Natural killer cell treated with Interleukin-12 subunit alpha and Interleukin-12 subunit beta and Interleukin-15 and Interleukin-18, amount 100 ng/mL, for 72 hours (primary cell): ENCODE measurements around the gene MAF. TPM values are rescaled to one million over a fixed set of nuclear protein-coding genes. Genes with fewer than 3 reads are reported as not detected.
A peak's percentile ranks its signal among the peaks of the same experiment; 100 is the strongest.

Source experiments
- ATAC-seq, 2 donors: fragments of 150-1000 bp; cut with Tn5 transposase in 1 of 2; sonication (Bioruptor Pico), chemical (Tn5 transposase) in 1 of 2; 2 replicates each; pipeline ENCODE4 v1.10.0; 2021
- DNase-seq: peaks from one replicate; pipeline ENCODE4 v3.0.0; 2022; ENCODE audit warnings: low spot score
- H3K27ac Mint-ChIP-seq, 2 donors: 1 replicate in 1 of 2; 2 replicates in 1 of 2; pipeline ENCODE4 v1.8.0; 2022; ENCODE audit warnings: mixed read lengths in 2 of 2, mild to moderate bottlenecking in 1 of 2, moderate library complexity in 1 of 2
- H3K27me3 Mint-ChIP-seq, 2 donors: 1 replicate in 1 of 2; 2 replicates in 1 of 2; pipeline ENCODE4 v1.8.0; 2022; ENCODE audit warnings: mixed read lengths in 2 of 2
- H3K36me3 Mint-ChIP-seq: one replicate; pipeline ENCODE4 v1.8.0; 2022; ENCODE audit warnings: mixed read lengths
- H3K4me1 Mint-ChIP-seq, 2 donors: 1 replicate in 1 of 2; 2 replicates in 1 of 2; pipeline ENCODE4 v1.8.0; 2022; ENCODE audit warnings: low read depth in 2 of 2, mixed read lengths in 2 of 2, mild to moderate bottlenecking in 1 of 2
- H3K4me3 Mint-ChIP-seq: one replicate; pipeline ENCODE4 v1.8.0; 2022; ENCODE audit warnings: mixed read lengths
- H3K9me3 Mint-ChIP-seq: 2 replicates; pipeline ENCODE4 v1.8.0; 2022; ENCODE audit warnings: mixed read lengths
- total RNA-seq, 2 donors: library from RNA; stranded (reverse); gene quantifications; one replicate each; pipeline ENCODE4 v1.2.3, GENCODE V29; 2022

MAF gene
- total RNA-seq, 2 donors from 2014 or later, result 5.6 to 41.9 TPM

DNA sequence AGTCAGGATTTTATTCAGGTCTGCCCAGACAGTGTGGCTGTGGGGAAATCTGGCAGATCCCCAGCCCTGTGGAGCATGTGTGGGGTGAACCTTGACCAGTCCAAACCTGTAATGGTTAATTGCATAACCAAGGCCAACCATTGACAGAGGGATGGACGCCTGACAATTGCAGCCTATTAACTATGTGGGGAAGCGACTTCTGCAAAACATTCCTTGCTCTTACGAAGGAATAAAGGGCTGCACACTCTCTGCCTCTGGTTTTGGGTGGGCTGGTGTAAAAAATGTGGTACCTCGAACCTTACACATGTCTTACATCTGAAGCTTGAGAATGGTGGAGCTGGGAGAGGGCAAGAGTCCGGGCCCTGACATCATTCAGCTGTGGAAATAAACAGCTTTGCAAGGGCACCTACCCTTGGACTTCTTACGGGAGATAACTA lies 35.8 kb downstream of the MAF start:
- Mint-ChIP-seq H3K27ac (no peak overlapping the region), H3K9me3 (no peaks in the 10 kb centered on the region), H3K36me3 (no peaks in the 10 kb centered on the region), H3K4me3 (no peak overlapping the region), H3K27me3 (peaks cover 14 to 17% of the 10 kb centered on the region in 2 donors), H3K4me1 (no peaks in the 10 kb centered on the region)
- ATAC-seq (no peak), DNase-seq (no peak)

DNA sequence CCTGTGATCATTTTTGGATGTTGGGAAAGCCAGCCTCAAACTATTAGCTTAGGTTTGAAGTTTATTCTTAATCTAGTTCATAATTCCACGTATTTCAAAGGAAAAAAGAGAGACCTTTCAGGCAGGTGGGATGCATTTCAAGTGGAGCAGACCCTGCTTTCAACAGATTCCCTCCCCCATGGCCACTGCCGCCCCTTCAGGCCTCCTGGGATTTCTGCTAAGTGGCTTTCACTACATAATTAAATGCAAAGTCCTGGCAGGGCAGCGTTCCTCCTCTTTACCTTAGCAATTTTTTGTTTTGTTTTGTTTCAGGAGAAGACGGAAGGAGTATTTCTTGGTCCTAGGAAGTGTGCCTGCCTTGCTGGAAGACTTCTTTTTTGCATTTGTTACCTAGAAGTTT lies 36.6 kb downstream of the MAF start:
- DNase-seq (no peak), ATAC-seq (no peak)
- no peaks in the 10 kb centered on the region for H3K4me1 Mint-ChIP-seq
- no peak overlapping the region for H3K4me3 Mint-ChIP-seq
- no peaks in the 10 kb centered on the region for H3K9me3 Mint-ChIP-seq
- no peaks in the 10 kb centered on the region for H3K36me3 Mint-ChIP-seq
- H3K27ac Mint-ChIP-seq, result no peak overlapping the region
- peaks cover 14 to 17% of the 10 kb centered on the region in 2 donors for H3K27me3 Mint-ChIP-seq

DNA sequence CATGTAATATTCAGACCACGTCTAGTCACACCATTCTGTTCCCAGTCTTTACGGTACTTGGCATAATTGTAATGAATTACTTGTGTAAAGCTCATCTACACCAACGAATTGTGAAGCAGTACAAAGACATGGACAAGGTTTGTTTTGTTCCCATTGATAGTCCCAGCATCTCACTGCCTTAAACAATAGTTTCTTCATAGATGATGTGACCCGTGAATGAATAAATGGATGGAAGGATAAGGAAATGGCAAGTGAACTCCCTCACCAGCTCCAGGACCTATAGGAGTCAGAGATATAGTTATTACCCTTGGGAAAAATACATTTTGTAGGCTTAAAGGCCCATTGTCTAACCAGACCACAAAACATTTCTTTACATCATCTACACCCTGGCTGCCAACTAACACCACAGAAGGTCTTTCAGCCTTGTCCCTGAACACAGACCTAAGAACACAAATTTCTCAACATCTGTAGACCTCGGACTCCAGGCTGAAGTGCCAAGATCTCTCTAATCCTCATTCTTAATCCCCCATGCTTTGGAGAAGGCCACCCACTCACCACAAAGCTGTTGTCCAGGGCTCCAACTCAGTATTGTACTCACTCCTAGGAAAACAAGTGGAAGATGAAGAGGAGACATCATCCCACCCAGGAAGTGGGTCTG lies 38.2 kb downstream of the MAF start:
- ATAC-seq, result no peak
- Mint-ChIP-seq H3K4me1 (no peaks in the 10 kb centered on the region), H3K27ac (no peak overlapping the region)

DNA sequence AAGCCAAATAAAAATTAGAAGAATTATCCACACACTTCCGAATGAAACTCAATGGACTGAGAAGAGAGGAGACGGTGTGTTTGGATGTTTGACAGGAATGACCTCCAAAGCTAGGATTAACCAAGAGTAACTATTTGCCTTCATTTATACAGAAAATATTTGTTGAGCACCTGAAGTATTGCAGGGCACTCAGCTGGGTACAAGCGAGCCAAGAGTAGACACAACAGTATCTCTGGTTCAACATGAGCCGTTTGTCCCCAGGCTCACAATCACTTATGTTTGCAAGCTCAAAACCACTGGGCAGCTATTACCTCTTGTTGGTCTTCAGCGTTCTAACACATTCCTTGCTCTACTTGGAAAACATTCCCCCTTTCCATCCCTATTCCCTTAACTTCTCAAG lies 38.8 kb downstream of the MAF start:
- no peaks in the 10 kb centered on the region for H3K36me3 Mint-ChIP-seq
- DNase-seq, result no peak
- no peaks in the 10 kb centered on the region for H3K9me3 Mint-ChIP-seq
- no peaks in the 10 kb centered on the region for H3K4me1 Mint-ChIP-seq
- peaks cover 21 to 26% of the 10 kb centered on the region in 2 donors for H3K27me3 Mint-ChIP-seq
- ATAC-seq, result no peak
- no peak overlapping the region for H3K4me3 Mint-ChIP-seq
- H3K27ac Mint-ChIP-seq, result no peak overlapping the region

More for the DNA sequence above, 38.2 kb downstream of the MAF start:
- DNase-seq, result no peak
- Mint-ChIP-seq H3K9me3 (no peaks in the 10 kb centered on the region), H3K27me3 (peaks cover 20 to 25% of the 10 kb centered on the region in 2 donors), H3K36me3 (no peaks in the 10 kb centered on the region), H3K4me3 (no peak overlapping the region)

DNA sequence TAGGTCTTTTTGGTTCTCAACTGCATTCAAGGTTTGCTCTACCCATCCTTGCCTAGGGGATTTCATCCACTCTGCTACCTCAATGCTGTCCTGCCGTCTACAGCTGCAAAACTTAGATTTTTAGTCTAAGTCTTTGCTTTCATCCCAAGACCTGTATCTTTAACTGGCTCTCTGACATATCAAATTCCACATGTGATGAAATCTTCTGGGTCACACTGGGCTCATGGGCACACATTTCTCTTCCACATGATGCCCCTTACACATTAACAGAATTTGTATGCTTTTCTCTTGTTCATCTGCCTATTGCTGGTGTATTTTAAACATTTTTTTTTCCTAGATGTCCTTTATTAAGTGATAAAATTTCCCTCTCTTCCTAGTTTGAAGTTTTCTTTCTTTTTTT lies 39.6 kb downstream of the MAF start:
- H3K36me3 Mint-ChIP-seq, result peaks cover 6% of the 10 kb centered on the region

DNA sequence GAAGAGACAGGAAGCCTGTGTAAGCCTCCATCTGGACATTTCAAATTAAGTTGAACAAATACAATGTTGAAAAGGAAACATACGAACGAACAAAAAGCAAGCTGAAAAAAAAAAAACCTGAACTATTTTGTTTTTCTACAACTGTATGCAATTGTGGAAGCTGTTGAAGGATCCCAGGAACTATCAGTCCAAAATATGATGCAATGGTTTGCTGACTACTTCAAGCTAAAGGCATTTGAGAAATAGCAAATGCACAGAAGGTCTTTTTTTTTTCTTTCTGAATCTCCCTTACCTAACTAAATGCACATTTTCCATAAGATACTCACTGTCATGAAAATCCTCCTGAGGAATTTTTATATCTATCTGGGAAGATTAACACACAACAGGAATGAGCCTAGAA lies 40.2 kb downstream of the MAF start:
- Mint-ChIP-seq H3K9me3 (no peaks in the 10 kb centered on the region), H3K4me3 (no peak overlapping the region), H3K27me3 (peaks cover 25 to 30% of the 10 kb centered on the region in 2 donors), H3K4me1 (no peaks in the 10 kb centered on the region), H3K27ac (no peak overlapping the region), H3K36me3 (peaks cover 6% of the 10 kb centered on the region)
- no peak for ATAC-seq
- no peak for DNase-seq

More for the DNA sequence above, 39.6 kb downstream of the MAF start:
- DNase-seq (no peak), ATAC-seq (no peak)
- peaks cover 25 to 26% of the 10 kb centered on the region in 2 donors for H3K27me3 Mint-ChIP-seq
- no peaks in the 10 kb centered on the region for H3K4me1 Mint-ChIP-seq
- no peak overlapping the region for H3K27ac Mint-ChIP-seq
- H3K9me3 Mint-ChIP-seq, result no peaks in the 10 kb centered on the region
- H3K4me3 Mint-ChIP-seq, result no peak overlapping the region

DNA sequence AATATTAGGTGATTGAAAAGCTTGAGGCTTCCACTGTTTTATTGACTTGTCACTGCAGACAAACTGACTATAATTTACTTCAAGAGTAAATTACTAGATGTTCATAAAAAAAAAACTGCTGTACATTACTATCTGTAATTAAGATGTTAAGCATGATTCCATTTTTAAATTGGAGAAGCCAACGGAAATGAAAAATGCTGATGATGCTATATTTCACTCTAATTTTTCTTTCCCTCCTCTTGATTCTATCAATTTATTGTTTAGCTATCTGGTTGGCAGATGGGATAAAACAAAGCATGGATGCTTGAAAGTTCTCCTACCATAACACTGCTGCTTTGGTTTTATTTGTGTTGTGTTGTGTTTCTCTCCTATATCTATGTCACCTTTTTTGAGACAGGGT lies 41.0 kb downstream of the MAF start:
- ATAC-seq (no peak), DNase-seq (no peak)
- no peak overlapping the region for H3K4me3 Mint-ChIP-seq
- peaks cover 6% of the 10 kb centered on the region for H3K36me3 Mint-ChIP-seq
- peaks cover 25 to 36% of the 10 kb centered on the region in 2 donors for H3K27me3 Mint-ChIP-seq
- no peak overlapping the region for H3K27ac Mint-ChIP-seq
- H3K9me3 Mint-ChIP-seq, result no peaks in the 10 kb centered on the region
- H3K4me1 Mint-ChIP-seq, result no peaks in the 10 kb centered on the region

DNA sequence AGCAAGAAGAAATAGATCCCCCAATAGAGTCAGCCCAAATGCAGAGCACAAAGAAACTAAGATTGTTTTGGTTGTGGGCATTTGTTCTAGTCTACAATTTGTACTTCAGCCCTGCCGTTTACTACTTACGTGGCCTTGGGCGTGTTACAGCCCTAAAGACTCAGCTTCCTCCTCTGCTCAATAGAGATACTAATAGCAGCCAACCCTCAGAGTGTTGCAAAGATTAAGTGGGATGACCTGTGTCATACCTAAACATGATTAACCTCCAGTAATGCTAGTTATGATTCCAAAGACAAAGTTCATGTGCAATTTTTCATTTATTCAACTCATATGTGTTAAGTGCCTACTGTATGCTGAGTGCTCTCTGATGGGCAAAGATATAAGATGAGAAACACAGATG lies 43.1 kb downstream of the MAF start:
- no peaks in the 10 kb centered on the region for H3K4me1 Mint-ChIP-seq
- H3K27ac Mint-ChIP-seq, result no peak overlapping the region
- no peak for ATAC-seq
- H3K36me3 Mint-ChIP-seq, result peaks cover 6% of the 10 kb centered on the region
- H3K27me3 Mint-ChIP-seq, result peaks cover 24 to 36% of the 10 kb centered on the region in 2 donors
- H3K9me3 Mint-ChIP-seq, result no peaks in the 10 kb centered on the region
- no peak for DNase-seq
- H3K4me3 Mint-ChIP-seq, result no peak overlapping the region

DNA sequence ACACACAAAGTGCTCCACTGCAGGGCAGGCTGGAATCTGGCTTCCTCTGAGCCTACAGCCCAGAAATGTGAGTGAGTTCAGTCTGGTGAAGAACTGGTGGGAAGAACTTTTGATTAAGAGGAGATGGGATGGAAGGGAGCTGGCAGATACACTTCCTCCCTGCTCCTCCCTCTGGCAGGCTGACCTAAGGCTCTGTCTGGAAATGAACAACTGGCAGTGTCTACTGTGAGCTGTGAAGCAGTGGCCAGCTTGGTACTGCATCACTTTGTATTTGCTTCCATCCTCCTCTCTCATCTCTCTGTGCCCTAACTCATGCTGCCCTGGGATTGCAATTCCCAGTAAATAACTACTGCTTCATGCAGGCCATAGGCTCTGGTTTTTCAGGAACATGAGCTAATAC lies 45.6 kb downstream of the MAF start:
- ATAC-seq (no peak), DNase-seq (no peak)
- Mint-ChIP-seq H3K4me3 (no peak overlapping the region), H3K4me1 (no peaks in the 10 kb centered on the region), H3K36me3 (peaks cover 6% of the 10 kb centered on the region), H3K9me3 (no peaks in the 10 kb centered on the region), H3K27me3 (peaks cover 23 to 28% of the 10 kb centered on the region in 2 donors), H3K27ac (no peak overlapping the region)

DNA sequence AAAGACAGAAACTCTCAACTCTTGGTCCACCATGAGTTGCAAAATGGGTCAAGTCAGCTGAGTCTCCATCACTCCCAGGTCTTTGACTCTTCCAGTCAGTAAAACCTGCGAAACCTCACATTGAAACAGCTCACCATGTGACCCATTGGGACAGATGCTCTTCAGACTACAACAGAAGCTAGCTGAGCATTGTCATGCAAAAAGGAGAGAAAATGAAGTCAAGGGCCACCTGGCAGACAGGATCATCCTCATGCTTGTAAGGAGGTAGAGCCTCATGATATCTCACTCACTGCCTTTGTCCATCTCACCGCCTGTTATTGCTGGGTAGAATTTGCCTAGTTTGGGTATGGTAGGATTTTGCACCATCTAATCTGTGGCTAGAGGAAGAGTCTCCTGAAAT lies 50.2 kb downstream of the MAF start:
- H3K4me3 Mint-ChIP-seq, result no peak overlapping the region
- H3K4me1 Mint-ChIP-seq, result no peaks in the 10 kb centered on the region
- H3K27ac Mint-ChIP-seq, result no peak overlapping the region
- ATAC-seq (peak in 1 of 2 donors; percentile 6), DNase-seq (no peak)
- H3K36me3 Mint-ChIP-seq, result no peaks in the 10 kb centered on the region
- H3K27me3 Mint-ChIP-seq, result peaks cover 32 to 33% of the 10 kb centered on the region in 2 donors
- no peaks in the 10 kb centered on the region for H3K9me3 Mint-ChIP-seq

DNA sequence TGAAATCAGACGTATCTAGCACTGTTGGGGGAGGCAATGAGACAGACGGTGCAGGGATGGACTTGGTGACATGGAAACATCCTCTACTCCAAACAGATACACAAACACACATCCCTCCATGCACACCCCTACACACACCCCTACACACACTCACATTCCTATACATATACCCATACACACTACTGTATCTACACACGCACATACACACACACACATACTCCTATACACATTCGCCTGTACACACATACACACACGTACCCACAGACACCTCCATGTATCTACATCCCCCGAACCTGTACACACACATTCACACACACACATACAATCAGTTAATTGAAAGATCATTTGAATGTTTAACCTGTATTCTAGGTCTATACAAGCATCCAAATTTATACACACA lies 53.5 kb downstream of the MAF start:
- no peaks in the 10 kb centered on the region for H3K9me3 Mint-ChIP-seq
- H3K27ac Mint-ChIP-seq, result no peak overlapping the region
- DNase-seq (no peak), ATAC-seq (peak in 1 of 2 donors; percentile 48)
- no peaks in the 10 kb centered on the region for H3K4me1 Mint-ChIP-seq
- H3K27me3 Mint-ChIP-seq, result peaks cover 27 to 30% of the 10 kb centered on the region in 2 donors
- no peak overlapping the region for H3K4me3 Mint-ChIP-seq
- H3K36me3 Mint-ChIP-seq, result no peaks in the 10 kb centered on the region
